GM18870 (cell line): ENCODE data around the gene GHR.

Experiments used
- ATAC-seq: cut with Tn5 transposase; IDR thresholded peaks from one replicate; pipeline ENCODE4 v1.9.1; 2021; ENCODE audit warnings: moderate library complexity; ENCODE audit not compliant: unreplicated experiment

Gene GHR

DNA sequence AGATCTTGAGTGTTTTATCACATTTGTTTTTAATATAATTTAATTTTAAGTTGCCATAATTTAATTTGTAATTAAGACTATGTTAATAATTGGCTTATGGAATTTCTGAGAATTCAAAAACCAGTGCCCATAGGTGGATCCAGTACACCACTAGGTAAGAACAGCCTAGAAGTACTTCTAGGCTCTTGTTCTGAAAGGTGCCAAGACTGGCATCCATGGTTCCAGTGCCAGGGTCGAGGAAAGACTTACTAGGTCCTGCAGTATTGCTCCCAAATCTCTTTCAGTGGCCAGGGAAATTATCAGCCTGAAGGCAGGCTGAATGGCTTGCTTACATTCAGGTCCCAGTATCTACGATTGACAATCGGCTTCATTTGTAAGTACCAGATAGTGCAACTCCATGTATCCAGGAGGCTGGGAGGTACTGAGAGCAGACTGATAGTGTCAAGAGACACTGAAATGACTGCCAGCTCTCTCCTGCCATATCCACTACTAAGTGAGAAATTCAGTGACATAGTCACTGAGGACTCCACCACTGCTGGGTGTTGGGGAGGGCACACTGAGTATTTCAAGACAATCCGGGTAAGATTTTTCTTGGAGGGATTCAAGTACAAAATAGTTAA, 174.2 kb downstream of the GHR start:
- no peak for ATAC-seq

DNA sequence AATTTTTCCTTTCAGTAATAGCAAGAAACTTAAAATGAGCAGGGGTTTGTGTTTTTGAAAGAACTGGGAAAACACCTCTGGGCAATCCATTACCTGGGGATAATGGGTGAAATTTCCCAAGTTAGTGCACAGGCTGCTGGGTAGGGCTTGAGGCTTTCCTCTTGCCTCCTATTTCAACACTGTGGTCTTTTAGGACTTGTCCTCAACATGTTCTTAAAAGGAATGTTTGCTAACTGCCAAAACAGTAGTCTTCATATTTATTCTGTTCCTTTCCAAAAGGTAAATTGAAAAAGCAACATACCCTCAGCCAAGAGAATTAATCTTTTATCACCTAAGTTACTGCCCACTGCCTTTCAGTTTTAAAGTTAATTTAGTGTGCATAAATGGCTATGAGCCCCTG, 175.1 kb downstream of the GHR start:
- ATAC-seq, result no peak

DNA sequence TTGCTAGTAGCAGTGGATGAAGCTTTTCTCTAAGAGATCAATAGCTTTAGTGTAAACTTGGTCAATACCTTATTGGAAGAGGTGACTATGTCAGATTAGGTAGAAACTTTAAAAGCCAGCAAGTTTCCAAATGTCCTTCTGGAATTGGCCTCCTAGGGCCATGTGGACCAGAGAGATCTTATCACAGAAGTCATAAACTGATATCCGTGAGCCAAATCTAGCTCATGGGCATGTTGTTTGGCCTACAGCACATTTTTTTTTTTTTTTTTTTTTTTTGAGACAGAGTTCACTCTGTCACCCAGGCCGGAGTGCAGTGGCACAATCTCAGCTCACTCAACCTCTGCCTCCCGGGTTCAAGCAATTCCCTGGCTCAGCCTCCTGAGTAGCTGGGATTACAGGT, 175.9 kb downstream of the GHR start:
- ATAC-seq, result no peak

DNA sequence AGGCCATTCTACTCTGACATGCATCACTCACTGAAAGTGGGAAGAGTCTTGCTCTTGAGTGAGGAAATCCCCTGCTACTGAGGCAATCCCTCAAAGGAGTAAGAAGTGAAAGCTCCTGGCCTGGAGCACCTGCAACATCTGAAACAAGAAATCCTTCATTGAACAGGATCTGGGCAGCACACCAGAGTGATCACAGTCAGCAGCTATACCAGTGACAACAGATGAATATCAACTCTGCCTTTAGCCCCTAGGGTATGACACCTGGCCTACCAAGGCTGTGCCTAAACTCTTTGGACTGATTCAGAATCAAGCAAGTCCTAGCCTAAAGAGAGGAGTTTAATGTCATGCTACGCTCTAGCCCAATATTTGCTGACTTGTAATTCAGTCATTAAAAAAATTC, 177.2 kb downstream of the GHR start:
- no peak for ATAC-seq

DNA sequence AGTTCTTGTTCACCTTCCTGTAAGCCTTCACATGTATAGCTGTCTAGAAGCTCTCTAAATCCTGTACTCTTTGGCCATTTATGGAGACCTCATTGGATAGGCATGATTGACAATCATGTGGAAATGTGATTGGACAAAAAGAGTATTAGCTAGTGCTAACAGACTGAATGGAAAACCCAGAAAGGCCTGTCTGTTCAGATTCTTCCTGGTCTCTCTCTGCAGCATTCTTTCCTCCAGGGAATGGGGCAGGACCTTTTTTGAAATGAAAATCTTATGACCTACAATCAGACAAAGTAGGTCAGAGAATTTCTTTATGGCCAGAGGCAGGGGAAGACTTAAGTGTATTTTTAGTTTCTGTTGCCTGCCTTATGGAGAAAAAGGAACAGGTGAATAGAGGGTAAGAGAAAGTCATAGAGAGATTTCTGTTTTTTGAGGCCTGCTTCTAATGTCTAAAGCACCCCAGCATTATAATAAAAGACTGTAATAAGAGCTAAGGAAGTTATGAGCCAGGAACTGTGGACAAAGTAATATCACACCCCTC, 181.0 kb downstream of the GHR start:
- no peak for ATAC-seq

DNA sequence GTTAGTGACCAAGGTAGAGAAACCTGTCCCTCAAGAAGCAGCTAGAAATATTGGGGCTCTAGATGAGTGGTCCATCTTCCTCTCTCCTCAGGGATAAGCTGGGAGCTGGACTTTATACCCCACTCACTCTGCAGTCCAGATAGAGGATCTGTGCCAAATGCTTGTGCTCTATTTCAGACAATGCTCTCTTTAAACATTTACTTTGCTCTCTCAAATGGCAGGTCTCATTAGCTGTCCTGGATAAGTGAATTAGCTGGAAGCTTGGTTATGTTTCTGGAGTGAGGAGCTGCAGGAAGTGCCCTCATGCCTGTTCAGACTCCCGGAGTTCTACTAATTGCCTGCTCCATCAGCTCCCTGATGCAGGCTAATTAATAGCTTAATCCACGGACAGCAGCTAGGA, 182.3 kb downstream of the GHR start:
- ATAC-seq, result no peak

DNA sequence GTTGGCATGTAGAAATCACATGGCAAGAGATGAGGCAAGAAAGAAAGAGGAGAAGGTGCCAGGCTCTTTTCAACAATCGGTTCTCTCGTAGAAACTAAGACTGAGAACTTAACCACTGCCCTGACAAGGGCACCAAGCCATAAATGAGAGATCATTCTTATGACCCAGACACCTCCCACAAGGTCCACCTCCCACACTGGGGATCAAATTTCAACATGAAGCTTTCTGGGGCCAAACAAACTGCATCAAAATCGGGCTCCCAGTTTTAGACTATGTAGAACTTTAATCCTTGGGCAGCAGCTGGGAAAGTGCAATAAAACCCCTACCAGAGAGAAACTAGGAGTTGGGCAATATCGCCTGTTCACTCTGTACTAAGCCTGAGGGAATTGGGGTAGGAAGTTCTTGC, 183.2 kb downstream of the GHR start:
- ATAC-seq, result no peak

DNA sequence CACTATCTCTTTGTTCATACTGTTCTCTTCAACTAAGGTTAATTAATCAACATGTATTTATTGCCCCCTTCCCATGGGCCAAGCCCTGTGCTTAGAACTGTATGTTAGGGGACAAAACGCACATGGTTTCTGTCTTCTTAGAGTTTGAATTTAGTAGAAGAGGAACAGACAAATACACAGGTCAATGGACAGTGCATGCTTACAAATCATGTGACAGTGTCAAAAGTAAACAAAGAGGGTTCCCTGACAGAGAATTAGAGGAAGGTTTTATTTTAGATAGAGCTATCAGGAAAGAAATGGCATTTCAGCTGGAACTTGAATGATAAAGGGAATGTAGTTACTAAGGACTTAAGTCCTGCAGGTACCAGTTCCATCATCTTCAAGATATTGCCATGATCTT, 188.2 kb downstream of the GHR start:
- no peak for ATAC-seq

DNA sequence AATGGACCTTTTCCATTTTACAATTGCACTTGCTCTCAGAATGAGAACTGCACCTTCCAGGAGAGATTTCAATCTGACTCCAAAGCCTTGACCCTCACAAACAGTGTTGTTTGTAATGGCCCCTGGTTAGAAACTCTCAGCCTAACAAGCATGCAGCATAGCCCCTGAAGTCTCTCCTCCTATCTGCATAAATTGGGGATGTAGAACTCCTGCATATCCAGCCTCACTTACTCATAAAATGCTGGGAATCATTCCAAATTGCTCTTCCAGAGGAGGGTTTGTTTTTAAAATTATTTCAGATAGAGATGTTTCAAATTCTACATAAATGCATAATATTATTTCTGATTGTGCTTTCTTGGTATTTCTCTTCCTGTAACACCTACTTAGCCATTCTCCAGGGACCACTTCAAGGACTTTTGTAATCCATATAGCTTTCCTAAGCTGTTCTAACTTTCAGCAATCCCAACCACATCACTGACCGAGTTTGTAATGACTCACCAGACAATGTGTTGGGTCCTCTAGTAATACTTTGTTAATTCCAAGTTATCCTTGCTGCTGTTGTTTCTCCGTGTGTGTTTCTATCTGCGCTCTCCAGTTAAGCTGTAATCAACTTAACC, 189.6 kb downstream of the GHR start:
- ATAC-seq, result no peak

DNA sequence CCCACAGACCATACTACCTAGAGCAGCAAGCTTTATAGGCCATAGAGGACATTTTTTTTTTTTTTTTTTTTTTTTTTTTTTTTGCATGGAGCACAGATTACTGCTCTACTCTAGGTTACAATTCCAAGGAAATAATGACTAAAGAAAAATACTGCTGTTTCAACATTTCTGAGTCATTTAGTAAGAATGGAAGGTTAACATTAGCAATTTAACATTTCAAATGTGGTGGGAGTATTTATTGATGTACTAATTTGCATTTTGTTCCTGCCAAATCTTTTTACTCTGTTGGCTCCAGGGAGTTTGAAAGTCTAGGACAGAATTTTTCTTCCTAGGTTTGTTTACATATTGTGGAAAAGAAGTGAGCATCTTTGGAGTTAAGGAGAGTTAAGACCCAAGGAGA, 191.3 kb downstream of the GHR start:
- no peak for ATAC-seq

DNA sequence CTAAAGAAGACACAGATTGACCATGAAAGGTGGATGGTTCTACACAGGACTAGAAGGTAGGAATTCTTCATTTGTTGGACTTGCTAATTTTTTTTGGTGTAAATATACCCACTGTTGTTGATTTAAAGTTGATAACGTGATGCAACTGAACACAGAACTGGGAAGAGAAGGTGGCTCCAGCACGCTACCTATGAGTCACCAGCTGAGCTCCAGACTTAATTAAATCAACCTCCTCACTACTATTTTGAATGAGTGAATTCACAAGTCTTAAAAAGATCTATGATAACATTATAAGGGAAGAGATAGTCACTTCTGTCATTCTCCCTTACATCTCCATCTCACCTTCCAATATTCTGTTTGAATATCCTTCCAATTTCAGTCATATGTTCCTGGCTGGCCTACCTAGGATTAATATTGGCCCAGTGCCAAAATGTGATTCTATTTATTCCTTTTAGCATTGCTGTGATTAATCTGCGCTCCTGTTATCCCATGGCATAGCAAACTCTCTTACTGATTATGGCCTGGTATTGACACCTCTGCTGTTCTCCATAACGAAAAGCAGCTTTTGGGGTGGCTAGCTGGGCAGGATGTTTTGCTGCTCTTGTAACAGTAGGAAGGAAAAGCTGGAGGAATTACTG, 197.5 kb downstream of the GHR start:
- ATAC-seq, result no peak

DNA sequence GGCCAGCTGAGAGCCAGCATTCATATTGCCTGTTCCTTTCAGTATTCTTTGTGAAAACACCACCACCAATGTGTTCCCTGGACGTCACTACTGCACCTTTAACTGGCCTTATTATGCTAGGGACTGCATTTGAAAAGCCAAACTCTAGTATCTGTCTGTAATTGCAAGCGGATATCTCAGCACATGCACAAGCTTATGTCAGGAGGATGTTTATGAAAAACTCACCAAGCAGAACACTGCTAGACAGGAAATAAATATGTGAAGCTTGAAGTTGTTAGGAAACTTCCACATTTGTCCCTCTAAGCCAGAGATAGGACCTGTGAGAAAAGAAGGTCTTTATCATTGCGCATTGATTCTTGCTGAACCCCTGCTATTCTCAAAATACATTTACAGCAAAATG, 198.0 kb downstream of the GHR start:
- no peak for ATAC-seq

DNA sequence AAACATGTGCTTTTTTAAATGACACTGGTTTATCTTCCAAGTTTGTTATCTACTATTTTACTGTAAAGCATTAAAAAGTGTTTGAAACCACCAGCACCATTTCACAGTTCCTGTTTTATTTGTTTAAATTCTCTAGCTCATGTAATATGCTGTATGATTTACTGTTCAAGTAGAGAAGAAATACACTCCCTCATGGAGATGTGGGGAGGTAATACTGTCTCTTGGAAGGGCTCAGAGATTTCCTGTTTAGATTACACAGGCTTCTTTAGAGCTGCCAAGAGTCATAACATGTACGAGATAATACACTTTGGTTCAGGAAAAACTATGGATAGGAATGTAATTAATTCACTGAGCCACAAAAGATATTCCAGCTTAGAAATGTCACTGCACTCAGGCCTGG, 198.4 kb downstream of the GHR start:
- no peak for ATAC-seq

DNA sequence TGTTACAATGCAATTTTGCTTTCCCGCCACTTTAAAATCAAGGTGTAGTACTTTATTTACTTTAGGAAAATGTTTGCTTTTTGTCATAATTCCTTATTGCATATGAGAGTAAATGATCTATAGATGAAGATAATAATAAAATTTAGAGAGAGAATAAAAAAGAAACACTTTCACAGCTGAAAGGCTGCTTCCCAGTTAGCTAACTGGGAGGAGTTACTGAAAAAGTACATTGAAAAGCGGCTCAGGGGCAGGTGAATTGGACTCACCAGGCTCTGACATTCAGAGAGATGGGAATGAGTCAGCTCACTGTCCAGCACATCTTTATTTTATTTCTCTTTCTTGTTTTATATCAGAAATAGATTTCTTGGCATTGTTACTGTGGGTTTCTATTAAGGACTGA, 201.7 kb downstream of the GHR start:
- no peak for ATAC-seq

DNA sequence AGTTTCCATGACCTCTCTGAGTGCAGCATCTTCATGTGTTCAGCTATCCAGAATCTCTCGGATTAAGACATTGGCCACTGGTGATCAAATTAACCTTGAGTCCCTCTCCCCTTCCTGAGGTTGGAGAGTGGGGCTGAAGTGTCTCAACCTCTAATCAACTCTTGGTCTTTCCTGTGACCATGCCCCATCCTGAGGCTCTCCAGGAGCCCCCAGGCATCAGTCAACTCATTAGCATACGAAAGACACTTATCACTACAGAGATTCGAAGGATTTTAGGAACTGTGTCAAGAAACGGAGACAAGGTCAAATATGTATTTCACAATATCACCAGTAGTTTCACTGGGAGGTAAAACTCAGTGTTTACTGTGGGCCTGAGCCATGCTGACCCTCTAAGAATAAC, 203.2 kb downstream of the GHR start:
- no peak for ATAC-seq

DNA sequence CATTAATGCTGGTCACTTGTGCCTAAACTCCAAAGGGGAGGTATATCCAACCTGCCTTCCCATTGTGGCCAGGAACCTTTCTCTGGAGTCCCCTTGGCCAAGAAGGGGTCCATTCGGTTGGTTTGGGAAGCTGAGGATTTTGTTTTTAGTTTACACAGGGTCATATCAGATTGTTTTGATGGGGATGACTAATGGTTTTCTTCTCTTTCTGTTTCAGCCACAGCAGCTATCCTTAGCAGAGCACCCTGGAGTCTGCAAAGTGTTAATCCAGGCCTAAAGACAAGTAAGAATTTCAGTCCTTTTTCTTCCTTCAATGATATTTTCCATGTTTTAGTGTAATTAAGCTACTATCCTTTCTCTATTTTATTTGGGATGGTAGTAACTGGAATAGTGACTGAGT, 205.6 kb downstream of the GHR start:
- ATAC-seq, result no peak

DNA sequence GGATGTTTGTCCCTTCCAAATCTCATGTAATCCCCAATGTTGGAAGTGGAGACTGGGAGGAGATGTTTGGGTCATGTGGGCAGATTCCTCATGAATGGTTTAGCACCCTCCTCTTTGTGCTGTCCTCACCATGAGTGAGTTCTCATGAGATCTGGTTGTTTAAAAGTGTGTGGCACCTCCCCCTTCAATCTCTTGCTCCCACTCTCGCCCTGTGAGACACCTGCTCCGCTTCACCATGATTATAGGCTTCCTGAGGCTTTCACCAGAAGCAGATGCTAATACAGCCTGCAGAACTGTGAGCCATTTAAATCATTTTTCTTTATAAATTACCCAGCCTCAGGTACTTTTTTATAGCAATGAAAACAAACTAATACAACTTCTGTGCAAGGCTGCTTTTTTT, 206.0 kb downstream of the GHR start:
- no peak for ATAC-seq

DNA sequence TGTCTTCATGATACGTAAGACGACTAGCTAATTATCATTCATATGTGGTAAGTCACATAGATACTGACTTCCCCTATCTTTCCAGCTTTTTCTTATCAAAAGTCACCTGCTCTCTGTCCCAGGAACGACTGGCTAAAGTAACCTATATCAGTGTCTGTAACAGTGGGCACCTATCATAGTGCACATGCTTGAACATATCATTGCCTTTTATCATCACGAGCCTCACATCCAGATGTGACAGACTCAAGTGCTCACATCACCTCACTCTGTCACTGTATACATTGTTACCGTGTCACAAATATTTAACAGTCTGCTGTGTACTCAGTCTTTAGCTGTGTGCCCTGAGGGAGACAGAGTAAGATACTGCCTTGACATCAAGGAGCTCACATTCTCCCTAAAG, 208.0 kb downstream of the GHR start:
- ATAC-seq, result no peak

DNA sequence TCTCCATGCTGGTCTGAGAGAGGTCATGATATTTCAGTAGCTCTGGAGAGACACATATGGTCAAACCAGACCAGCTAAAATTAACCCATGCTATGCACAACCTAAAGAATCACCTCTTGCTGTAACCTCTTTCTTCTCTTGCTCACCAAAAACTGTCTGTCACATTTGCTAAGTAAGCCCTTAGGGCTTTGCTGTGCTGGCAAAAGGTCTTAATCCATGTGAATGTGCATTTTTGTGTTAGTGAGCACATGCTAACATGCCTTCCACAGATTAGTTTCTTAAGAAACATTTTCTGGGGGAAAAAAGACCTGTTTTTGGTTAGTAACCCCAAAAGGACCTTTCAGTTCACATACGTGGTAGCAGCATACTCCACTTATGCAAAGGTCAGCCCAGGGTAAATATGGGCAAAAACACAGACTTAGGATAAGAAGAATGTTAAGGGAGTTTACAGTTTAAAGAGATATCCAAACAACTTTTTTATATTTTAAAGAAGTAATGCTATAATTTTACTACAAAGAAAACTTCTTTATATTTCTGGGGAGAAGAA, 209.2 kb downstream of the GHR start:
- no peak for ATAC-seq

DNA sequence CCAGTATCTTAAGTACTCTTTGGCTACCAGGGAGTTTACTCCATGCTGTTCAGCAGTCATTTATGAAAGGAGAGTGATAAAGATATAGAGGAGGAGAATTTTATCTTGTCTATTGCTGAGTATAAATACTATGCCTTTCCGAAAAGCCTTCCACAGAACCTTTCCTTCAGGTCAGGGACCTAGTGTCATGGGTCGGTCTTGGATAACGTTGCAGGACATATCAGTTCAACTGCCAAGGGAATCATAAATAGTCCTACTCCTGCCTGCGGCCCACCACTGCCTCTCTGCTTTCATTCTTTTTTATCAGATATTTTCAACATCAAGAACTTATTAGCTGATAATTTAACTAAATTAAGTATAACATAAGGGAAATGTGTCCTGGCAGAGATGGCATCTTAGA, 211.3 kb downstream of the GHR start:
- no peak for ATAC-seq

DNA sequence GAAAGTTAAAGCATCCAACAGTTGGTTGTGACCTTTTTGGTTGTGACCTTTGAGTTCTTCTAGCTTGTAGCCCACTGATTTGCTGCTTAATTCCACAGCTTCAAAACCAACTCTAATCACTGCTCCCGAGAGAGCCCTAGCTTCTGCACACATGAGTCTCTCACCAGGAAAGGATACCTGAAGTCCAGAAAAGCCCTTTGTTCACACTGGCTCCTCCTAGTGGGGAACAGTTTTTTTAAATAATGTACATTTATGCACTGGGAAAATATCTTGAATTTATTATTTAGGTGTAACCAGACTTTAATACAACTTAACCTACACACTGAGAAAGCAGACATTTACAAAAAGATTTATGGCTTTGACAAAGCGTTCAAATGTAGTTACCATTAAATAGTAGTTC, 213.2 kb downstream of the GHR start:
- ATAC-seq, result no peak

DNA sequence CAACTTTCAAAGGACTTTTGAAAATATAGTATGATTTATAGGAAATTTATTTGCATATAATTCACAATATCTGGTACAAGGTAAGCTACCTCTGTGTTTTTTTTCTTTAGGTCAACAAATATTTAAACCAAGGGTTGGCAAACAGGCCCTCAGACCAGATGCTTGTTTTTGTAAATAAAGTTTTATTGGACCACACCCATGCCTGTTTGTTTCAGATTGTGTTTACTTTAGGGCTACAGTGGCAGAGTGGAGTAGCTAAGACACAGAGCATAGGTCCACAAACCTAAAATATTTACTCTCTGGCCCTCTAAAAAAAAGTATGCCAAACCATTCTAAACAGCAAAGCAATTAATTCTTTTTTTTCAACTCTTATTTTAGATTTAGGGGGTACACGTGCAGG, 213.7 kb downstream of the GHR start:
- ATAC-seq, result no peak
